DND-41 (cell line): Measurements from ENCODE around the gene NRG3.

ENCODE experiments used
- EZH2 ChIP-seq: IDR thresholded peaks from 3 replicates; pipeline ENCODE4 v1.6.1; 2012; ENCODE audit warnings: borderline replicate concordance, low read depth, mild to moderate bottlenecking, moderate library complexity, low read length, inconsistent platforms; ENCODE audit not compliant: severe bottlenecking
- TF ChIP-seq, protein P1 (sequence below): IDR thresholded peaks from 2 replicates; pipeline ENCODE4 v1.5.1; 2012; ENCODE audit warnings: borderline replicate concordance, low read length, moderate library complexity, mild to moderate bottlenecking; ENCODE audit not compliant: poor library complexity, severe bottlenecking; ENCODE audit errors: extremely low read depth

DNA sequence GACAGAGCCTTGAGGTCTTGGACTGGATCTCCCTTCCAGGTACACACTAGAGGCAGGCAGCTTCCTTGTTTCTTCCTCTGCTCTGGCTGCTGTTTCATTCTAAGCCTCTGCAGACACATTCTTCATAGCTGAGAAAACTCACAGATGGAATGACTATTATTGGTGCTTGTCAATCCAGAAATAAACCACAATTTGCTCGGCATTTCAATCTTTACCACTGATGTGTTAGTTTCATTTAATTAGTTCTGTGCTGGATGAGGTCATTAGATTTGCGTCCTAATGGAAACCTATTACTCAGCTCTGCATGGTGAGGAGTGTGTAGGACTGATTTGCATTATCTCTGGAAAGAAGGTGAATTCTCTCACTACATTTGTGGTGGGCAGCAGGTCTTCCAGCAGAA lies 392.5 kb downstream of the NRG3 start:
- TF ChIP-seq, protein P1, sequence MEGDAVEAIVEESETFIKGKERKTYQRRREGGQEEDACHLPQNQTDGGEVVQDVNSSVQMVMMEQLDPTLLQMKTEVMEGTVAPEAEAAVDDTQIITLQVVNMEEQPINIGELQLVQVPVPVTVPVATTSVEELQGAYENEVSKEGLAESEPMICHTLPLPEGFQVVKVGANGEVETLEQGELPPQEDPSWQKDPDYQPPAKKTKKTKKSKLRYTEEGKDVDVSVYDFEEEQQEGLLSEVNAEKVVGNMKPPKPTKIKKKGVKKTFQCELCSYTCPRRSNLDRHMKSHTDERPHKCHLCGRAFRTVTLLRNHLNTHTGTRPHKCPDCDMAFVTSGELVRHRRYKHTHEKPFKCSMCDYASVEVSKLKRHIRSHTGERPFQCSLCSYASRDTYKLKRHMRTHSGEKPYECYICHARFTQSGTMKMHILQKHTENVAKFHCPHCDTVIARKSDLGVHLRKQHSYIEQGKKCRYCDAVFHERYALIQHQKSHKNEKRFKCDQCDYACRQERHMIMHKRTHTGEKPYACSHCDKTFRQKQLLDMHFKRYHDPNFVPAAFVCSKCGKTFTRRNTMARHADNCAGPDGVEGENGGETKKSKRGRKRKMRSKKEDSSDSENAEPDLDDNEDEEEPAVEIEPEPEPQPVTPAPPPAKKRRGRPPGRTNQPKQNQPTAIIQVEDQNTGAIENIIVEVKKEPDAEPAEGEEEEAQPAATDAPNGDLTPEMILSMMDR = no peak
- TF ChIP-seq EZH2 = no peak
